GM18870 (cell line): ENCODE results near the gene GABRG3.

Experiments
- ATAC-seq: cut with Tn5 transposase; IDR thresholded peaks from one replicate; pipeline ENCODE4 v1.9.1; 2021; ENCODE audit warnings: moderate library complexity; ENCODE audit not compliant: unreplicated experiment

GABRG3 gene

GRCh38 chr15:27487846-27488245 is 516.9 kb downstream of the GABRG3 start:
- ATAC-seq: no peak

- ATAC-seq: no peak
Observed at GRCh38 chr15:27490867-27491595, 520.0 kb downstream of the GABRG3 start.

- no peak for ATAC-seq
Observed at GRCh38 chr15:27491666-27492621, 521.0 kb downstream of the GABRG3 start.

- no peak for ATAC-seq
Observed at GRCh38 chr15:27495963-27496459, 525.0 kb downstream of the GABRG3 start.

DNA sequence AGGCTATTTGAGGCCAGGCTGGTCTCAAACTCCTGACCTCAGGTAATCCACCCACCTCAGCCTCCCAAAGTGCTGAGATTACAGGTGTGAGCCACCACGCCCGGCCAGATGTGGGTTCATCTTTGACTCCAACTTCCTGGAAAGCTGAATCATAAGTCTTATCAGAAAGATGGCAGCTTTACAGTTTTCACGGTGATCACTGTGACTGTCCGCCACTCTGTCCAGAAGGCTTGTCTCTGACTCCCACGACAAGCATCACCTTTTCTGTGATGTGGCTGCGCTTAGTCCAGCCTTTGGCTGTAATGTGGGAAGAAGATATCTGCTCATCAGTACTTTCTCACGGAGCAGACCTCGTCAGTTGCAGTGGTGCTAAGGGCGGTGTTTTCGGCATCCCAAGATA is 527.7 kb downstream of the GABRG3 start:
- no peak for ATAC-seq

DNA sequence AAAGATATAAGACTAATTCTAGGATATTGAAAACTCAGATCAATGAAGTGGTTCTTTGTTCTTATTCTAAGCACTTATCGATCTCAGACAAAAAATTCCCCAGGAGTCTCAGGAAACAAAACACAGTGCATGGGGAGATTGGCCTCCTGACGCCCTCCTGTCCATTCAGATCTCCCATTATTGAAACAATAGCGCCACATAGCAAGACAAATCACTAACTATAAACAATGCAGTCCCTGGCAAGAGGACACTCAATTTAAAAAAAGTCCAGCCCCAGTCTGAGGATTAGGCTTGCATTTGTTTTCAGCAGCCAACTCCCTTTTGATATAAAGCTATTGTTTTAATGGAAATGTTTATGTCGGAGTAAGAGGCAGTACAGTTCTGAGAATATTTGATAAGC is 528.2 kb downstream of the GABRG3 start:
- ATAC-seq: no peak

GRCh38 chr15:27499719-27500118 is 528.7 kb downstream of the GABRG3 start:
- no peak for ATAC-seq

GRCh38 chr15:27500206-27500605 is 529.2 kb downstream of the GABRG3 start:
- no peak for ATAC-seq

DNA sequence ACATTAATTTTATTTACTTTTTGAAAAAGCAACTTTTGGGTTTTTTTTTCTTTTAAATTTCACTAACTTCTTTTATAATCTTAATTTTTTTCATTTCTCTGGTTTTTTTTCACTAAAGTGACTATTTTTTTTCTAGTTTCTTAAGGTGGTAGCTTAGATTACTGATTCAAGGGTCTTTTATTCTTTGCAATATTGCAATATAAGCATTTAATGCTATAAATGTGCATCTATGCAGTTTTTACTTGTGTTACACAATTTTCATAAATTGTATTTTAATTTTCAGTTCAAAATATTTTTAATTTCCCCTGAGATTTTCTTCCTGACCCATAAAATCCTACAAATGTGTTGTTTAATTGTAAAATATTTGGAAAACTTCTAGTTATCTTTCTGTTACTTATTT is 535.8 kb downstream of the GABRG3 start:
- no peak for ATAC-seq

DNA sequence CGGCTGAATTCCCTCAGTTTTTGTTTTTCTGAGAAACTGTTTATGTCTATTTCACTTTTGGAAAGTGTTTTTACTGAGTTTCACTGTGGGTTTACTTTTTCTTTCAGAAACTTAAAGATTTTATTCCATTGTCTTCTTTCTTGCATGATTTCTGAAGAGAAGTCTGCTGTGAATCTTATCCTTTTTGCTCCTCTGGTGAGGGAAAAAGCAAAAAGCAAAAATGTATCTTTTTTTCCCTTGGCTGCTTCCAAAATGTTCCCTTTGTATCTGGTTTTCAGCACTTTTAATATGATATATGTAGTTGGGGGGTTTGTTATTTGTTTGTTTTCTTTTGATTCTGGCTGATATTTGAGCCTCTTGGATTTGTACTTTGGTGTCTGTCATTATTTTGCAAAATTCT is 538.0 kb downstream of the GABRG3 start:
- no peak for ATAC-seq

DNA sequence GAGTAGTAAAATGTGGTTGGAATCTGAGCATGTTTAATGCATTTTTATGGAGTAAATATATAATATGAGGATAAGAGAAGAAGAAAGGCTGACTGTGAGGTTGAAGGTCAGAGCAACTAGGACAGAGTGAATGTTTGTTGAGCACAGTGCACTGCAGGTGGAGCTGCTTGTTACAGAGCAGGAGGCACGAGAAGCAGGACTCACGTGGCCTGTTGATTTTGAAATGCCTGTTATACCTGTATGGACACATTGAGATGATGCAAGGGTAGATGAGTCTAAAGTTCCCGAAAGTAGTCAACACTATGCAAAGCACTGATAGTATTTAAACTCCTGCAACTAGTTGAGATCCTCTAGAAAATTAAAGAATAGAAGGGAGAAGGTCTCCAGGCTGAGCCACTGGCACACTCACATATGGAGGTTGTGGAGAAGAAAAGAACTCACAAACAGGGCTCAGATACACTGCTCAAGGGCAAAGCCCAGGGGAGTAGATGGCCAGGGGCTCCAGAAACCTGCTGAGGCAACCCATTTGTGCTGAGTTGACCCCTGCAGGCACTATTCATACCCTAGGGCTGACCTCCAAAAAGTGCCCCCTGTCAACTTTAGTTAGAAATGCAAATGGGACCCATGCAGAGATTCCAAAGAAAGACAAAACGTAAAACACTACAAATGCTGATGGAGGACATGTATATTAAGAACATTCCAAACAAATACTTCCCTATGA is 541.5 kb downstream of the GABRG3 start:
- ATAC-seq: no peak

- no peak for ATAC-seq
Observed at GRCh38 chr15:27514526-27514925, 543.5 kb downstream of the GABRG3 start.

GRCh38 chr15:27527490-27528067 is 556.6 kb downstream of the GABRG3 start:
- ATAC-seq: no peak

DNA sequence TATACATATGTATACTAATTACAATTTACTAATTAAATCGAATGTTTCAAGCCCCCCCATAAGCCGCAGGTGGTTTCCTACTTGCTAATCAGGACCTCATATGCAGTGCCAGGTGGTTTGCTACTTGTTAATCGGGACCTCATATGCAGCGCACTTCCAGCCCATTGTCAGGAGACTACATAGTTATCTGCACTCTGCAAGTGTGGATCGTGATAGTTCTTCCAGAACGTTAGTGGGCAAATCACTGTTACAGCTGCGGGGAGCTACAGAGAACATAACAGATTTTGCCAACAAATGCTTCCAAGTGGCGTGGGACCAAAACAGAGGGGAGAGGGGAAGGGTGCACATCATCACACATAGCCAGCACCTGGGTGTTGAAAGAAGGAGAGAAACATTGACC is 558.4 kb downstream of the GABRG3 start:
- ATAC-seq: no peak

GRCh38 chr15:27530994-27531393 is 560.0 kb downstream of the GABRG3 start:
- ATAC-seq: no peak

GRCh38 chr15:27532358-27532757 is 561.4 kb downstream of the GABRG3 start:
- no peak for ATAC-seq

DNA sequence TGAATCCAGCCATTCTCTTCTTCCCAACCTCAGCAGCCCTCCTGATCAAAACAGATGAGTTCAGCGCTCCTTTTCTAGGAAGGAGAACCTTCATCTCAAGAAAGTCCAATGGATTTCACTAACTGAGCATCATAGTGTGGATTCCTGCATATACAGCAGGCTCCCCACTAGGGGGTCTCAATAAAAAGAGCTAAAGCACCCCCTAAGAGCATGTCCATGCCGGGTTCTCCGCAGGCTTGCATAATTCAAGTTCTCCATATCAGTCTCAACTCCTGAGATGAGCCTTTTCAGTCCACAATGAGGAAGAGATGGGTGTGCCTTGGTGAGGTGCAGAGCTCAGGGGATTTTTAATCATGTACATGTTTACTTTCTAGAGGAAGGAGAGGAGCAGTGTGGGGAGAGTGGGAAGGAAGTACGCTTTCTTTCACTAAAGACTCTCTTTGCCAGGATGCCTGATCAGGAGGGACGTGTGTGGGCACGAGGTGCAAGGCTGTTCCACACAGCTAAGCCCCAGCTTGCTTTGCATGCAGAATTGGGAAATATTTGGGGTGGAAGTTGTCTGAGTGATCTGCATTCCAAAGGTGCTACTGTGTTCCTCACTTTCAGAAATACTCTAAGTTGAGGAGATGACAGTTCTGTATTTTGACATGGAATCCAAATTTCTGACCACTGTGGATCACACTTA is 564.6 kb downstream of the GABRG3 start:
- ATAC-seq: no peak

DNA sequence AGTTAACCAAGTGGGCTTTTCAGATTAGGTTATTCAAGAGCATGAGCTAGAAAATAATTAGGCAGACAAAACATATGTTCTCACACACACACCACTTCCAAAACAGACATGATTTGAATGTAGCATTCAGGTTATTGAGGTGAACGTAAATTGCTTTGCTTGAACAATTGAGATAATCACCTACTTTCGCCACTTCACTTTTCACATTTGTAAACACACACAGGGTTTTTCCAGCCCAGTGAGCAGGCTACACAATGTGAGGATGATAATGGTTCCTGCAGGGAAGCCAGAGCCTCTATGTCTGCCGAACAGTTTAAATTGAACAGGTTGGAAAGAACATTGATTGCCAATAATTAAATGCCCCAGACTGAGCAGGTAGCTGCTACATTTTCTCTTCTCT is 567.3 kb downstream of the GABRG3 start:
- ATAC-seq: no peak

DNA sequence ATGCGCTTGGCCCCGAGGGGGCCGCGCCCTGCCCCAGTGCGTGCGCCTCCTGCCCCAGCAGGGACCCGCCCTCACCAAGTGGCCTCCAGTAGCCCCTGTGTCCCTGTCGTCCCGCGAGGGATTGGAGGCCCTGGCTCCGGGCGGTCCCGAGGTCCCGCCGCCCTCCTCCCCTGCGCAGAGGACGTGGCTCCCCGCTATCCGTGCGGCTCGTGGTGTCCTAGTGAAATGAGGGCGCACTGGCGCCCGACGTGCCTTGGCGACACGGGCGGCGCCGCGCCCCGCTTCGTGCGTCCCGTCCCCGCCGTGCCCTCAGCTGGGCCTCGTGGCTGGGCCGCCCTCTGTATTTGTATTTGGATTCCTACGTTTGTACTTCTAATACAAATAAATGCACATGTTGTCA is 570.6 kb downstream of the GABRG3 start:
- ATAC-seq: no peak

DNA sequence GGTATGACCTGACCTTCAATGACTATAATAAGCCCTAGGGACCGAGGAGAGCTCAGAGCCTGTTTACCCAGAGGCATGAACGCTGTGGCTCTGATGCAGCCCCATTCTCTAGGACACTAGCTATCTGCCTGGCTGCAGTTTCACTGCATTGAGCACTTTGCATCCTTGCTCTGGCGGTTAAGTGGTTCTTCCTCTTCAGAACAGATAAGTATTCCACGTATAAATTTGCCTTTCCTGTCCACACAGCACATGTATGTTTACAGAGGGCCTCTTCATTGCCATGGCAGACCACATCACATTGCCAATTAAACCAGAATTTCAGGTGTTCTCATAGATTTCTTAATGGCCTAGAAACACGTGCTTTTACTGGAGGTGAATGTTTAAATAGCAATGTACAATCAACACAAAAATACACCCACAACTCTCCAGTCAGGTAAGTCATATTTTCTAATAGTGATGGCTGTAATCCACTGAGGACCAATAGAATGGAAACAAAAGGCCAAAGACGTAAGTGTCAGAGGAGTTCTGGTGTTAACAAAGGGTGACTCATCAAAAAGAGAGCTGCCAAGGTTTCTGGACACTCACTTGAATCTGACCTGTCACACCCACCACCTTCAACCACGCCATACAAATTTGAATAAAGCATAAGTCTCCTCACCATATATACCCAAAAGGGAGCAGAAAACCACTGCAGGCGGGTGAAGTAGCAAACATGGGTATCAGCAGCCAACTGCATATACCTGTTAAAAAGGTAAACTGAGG is 574.7 kb downstream of the GABRG3 start:
- ATAC-seq: no peak
